Panc1 (cell line): ENCODE data around the gene ANKRD53. TPM values are rescaled to one million over a fixed set of nuclear protein-coding genes. Genes with fewer than 3 reads are reported as not detected.

Source experiments
- ATAC-seq: fragments of 200-7000 bp; cut with Tn5 transposase; 2 replicates; pipeline ENCODE4 v1.9.1; 2020; ENCODE audit warnings: mild to moderate bottlenecking, moderate library complexity
- BruUV-seq: library from RNA; stranded (reverse); fragments of 400-500 nt; replicated peaks from 2 replicates; lab custom pipeline; 2021; lab: Mats Ljungman, UMichigan
- CTCF ChIA-PET: fragments of 300-600 bp; sonication (Branson Sonifier 250); formaldehyde crosslinking; loops from one replicate; lab custom pipeline; 2022; ENCODE audit warnings: antibody characterized with exemption; lab: Charles Lee
- POLR2A ChIA-PET: fragments of 300-600 bp; sonication (Branson Sonifier 250); formaldehyde crosslinking; loops from one replicate; lab custom pipeline; 2022; ENCODE audit warnings: antibody characterized with exemption; lab: Charles Lee
- DNase-seq: peaks from one replicate; pipeline ENCODE4 v3.0.0-alpha.2; 2010; ENCODE audit warnings: low read depth, low spot score
- H3K27ac ChIP-seq: 2 replicates; pipeline ENCODE4 v1.5.1; 2011; ENCODE audit warnings: mild to moderate bottlenecking, low read length, inconsistent platforms
- H3K27me3 ChIP-seq: fragments of 200-500 bp; sonication (Bioruptor generic); 2 replicates; pipeline ENCODE4 v1.6.0; 2014; ENCODE audit warnings: low read length, inconsistent platforms; ENCODE audit not compliant: control insufficient read depth, insufficient read depth
- H3K36me3 ChIP-seq: fragments of 200-500 bp; sonication (Bioruptor generic); 2 replicates; pipeline ENCODE4 v1.5.1; 2014; ENCODE audit warnings: inconsistent platforms, mild to moderate bottlenecking, low read length, moderate library complexity; ENCODE audit not compliant: control insufficient read depth, insufficient read depth
- H3K4me1 ChIP-seq: 2 replicates; pipeline ENCODE4 v1.5.1; 2011; ENCODE audit warnings: inconsistent platforms, mild to moderate bottlenecking, low read length, moderate library complexity; ENCODE audit not compliant: control insufficient read depth, insufficient read depth
- H3K4me3 ChIP-seq, 2 experiments: 2 replicates each; pipeline ENCODE4 v1.5.1; 2011 to 2012; ENCODE audit warnings: low read depth in 2 of 2, low read length in 2 of 2, mild to moderate bottlenecking in 2 of 2, inconsistent platforms in 1 of 2, moderate library complexity in 1 of 2
- H3K9me3 ChIP-seq: fragments of 200-500 bp; sonication (Bioruptor generic); 2 replicates; pipeline ENCODE4 v1.5.1; 2014; ENCODE audit warnings: low read depth, mild to moderate bottlenecking, inconsistent platforms, low read length, moderate library complexity; ENCODE audit not compliant: control insufficient read depth, insufficient read depth
- CTCF ChIP-seq: fragments of 450-650 bp; IDR thresholded peaks from 2 replicates; pipeline ENCODE4 v1.5.1; 2017; ENCODE audit warnings: mild to moderate bottlenecking
- POLR2AphosphoS5 ChIP-seq: IDR thresholded peaks from 2 replicates; pipeline ENCODE4 v1.6.1; 2012; ENCODE audit warnings: mild to moderate bottlenecking, low read depth, low read length, moderate library complexity
- REST ChIP-seq, 2 experiments: IDR thresholded peaks; 2 replicates each; pipeline ENCODE4 v1.6.1; 2011 to 2012; ENCODE audit warnings: low read depth in 2 of 2, control low read depth in 1 of 2, low read length in 1 of 2, mild to moderate bottlenecking in 1 of 2, moderate library complexity in 1 of 2; ENCODE audit not compliant: insufficient read depth in 1 of 2
- SIN3A ChIP-seq: IDR thresholded peaks from 2 replicates; pipeline ENCODE4 v1.6.1; 2012; ENCODE audit warnings: low read depth, mild to moderate bottlenecking, low read length, moderate library complexity, borderline replicate concordance; ENCODE audit not compliant: insufficient read depth
- TCF7L2 ChIP-seq: IDR thresholded peaks from 2 replicates; pipeline ENCODE4 v1.6.1; 2011; ENCODE audit warnings: mild to moderate bottlenecking, low read depth, low read length, inconsistent platforms
- in situ Hi-C: cut with HindIII; loops from 2 replicates; pipeline ENCODE4 v1.10.0; 2016; ENCODE audit warnings: low sequenced_read_pairs, low pct_unique_long_range_greater_than_20kb
- intact Hi-C: fragments of 100-400 bp; cut with micrococcal nuclease; formaldehyde crosslinking; loops from one replicate; pipeline ENCODE4 v1.10.0; 2022; ENCODE audit not compliant: unreplicated experiment
- total RNA-seq: library from RNA; stranded (reverse); gene quantifications from one replicate; pipeline ENCODE4 v1.2.1, GENCODE V29; 2021; ENCODE audit not compliant: unreplicated experiment

The ANKRD53 gene
- total RNA-seq, 1 experiment from 2014 or later, result not detected

GRCh38 chr2:70941186-70941585 lies 37.2 kb upstream of the ANKRD53 start:
- ChIA-PET CTCF (no interaction called here), POLR2A (no interaction called here)
- BruUV-seq, result no TSS peak
- no peak for ATAC-seq
- Histone ChIP-seq H3K36me3 (no peaks in the 10 kb centered on the region), H3K27ac (no peak overlapping the region), H3K27me3 (no peaks in the 10 kb centered on the region), H3K9me3 (no peaks in the 10 kb centered on the region), H3K4me1 (no peaks in the 10 kb centered on the region), H3K4me3 (no peak overlapping the region)
- DNase-seq, result no peak
- TF ChIP-seq POLR2AphosphoS5, result no peak
- TF ChIP-seq TCF7L2, result no peak
- TF ChIP-seq REST (IDR thresholded peaks at IDR 0.05; ENCODE audit: insufficient read depth in 1 of 2, low read depth in 2 of 2, low read length in 1 of 2), result no peak
- no peak for TF ChIP-seq CTCF
- no peak for TF ChIP-seq SIN3A
- in situ Hi-C loops, result no loop called here
- intact Hi-C loops, result no loop called here

- in situ Hi-C loops (no loop called here), intact Hi-C loops (no loop called here)
- no TSS peak for BruUV-seq
- H3K4me3 ChIP-seq, result no peak overlapping the region
- no peak overlapping the region for H3K27ac ChIP-seq
- no peak for TF ChIP-seq SIN3A
- TF ChIP-seq TCF7L2, result no peak
- no peak for TF ChIP-seq REST (IDR thresholded peaks at IDR 0.05; ENCODE audit: insufficient read depth in 1 of 2, low read depth in 2 of 2, low read length in 1 of 2)
- TF ChIP-seq POLR2AphosphoS5, result no peak
- no peak for TF ChIP-seq CTCF
- ChIA-PET POLR2A (interaction anchor here (0.6 kb wide), 1 partner anchor 747 kb away, joined by 3 read pairs; no protein-coding TSS in a partner anchor), CTCF (interaction anchor here (0.8 kb wide), 1 partner anchor 31 kb away, joined by 3 read pairs; no protein-coding TSS in a partner anchor)
- no peak for DNase-seq
- no peaks in the 10 kb centered on the region for H3K9me3 ChIP-seq
- ATAC-seq, result no peak
- no peaks in the 10 kb centered on the region for H3K36me3 ChIP-seq
- H3K27me3 ChIP-seq, result no peaks in the 10 kb centered on the region
- H3K4me1 ChIP-seq, result no peaks in the 10 kb centered on the region
Observed at GRCh38 chr2:70941701-70942100, 36.7 kb upstream of the ANKRD53 start.
